Stimulated activated memory B cell treated with anti-CD40 and anti-IgM and Interleukin-4, amounts not matched to agents 10 μg/mL and 1 μg/mL and 100 μg/mL, for 72 hours (primary cell): Measurements from ENCODE around the gene TMEM182.

Source experiments
- ATAC-seq: fragments of 150-1000 bp; cut with Tn5 transposase; 2 replicates; pipeline ENCODE4 v1.10.0; 2021
- H3K27ac Mint-ChIP-seq: one replicate; pipeline ENCODE4 v1.8.0; 2022; ENCODE audit warnings: mild to moderate bottlenecking, mixed read lengths
- H3K27me3 Mint-ChIP-seq: one replicate; pipeline ENCODE4 v1.8.0; 2022; ENCODE audit warnings: mixed read lengths
- H3K36me3 Mint-ChIP-seq: one replicate; pipeline ENCODE4 v1.8.0; 2022; ENCODE audit warnings: mixed read lengths
- H3K4me1 Mint-ChIP-seq: one replicate; pipeline ENCODE4 v1.8.0; 2022; ENCODE audit warnings: mixed read lengths
- H3K4me3 Mint-ChIP-seq: one replicate; pipeline ENCODE4 v1.8.0; 2022; ENCODE audit warnings: mild to moderate bottlenecking, moderate library complexity, mixed read lengths
- H3K9me3 Mint-ChIP-seq: one replicate; pipeline ENCODE4 v1.8.0; 2022; ENCODE audit warnings: mixed read lengths

TMEM182 gene, protein sequence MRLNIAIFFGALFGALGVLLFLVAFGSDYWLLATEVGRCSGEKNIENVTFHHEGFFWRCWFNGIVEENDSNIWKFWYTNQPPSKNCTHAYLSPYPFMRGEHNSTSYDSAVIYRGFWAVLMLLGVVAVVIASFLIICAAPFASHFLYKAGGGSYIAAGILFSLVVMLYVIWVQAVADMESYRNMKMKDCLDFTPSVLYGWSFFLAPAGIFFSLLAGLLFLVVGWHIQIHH

DNA sequence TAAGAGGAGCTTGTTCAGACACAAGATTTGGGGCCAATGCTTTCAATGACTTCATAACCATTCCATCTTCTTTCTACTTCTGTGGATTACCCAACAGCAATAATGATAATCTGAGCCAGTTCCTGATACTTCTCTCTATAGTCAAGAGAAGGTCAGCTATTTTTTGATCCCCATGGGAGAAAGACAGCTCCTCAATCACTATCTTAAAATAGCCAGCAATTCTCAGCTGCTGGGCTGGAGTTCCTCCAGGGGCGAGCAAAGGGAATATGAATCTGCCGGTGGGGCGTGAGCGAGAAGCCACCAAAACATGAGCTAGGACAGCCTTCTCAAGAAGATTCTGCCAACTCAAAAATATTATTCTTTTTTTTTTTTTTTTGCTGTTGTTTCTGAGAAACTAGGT lies at the start of gene TMEM182:
TMEM182 (plus strand) TSS at position 269 of the 400 bp plus-strand sequence. CDS start 187 bp downstream, outside the sequence.
- ATAC-seq: no peak
- Mint-ChIP-seq H3K9me3 (no peaks in the 10 kb centered on the region), H3K4me3 (no peak within 1 kb of the TSS), H3K27ac (no peak within 1 kb of the TSS), H3K4me1 (no peaks in the 10 kb centered on the region), H3K36me3 (peaks cover 45% of the 10 kb centered on the region), H3K27me3 (no peaks in the 10 kb centered on the region)

DNA sequence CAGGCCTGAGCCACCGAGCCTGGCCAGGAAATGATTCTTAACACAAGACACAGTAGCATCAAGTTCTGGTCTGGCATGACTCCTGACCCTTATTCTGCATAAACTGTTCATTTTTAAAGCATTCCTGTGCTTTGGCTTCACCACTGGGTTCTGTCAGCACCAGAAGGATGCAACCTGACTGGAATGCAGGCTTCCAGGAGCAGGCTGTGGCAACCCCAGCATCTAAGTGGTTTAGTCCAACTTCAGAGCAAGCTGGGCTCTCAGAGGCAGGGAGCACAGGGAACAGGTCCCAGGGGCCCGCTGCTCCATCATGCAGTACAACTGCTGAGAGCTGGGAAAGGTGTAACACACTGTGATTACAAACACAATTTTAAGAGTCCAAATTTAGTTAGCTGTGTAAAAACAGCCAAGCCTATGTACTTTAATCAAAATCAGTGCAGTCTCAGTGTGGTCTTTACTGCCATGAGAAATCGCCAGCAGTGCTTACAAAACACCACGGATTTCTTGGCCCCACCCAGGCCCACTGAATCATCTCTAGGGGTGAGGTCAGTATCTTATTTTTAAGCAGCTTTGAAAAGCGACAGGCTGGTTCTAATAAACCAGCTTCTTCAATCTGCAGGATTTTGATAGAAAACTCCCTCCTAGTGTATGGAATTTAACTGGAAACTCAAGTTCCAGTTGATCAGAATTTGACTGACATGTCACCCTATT lies 44.4 kb upstream of the TMEM182 start:
- Mint-ChIP-seq H3K27me3 (no peaks in the 10 kb centered on the region), H3K4me3 (no peak overlapping the region), H3K36me3 (peaks cover 53% of the 10 kb centered on the region), H3K27ac (no peak overlapping the region), H3K4me1 (no peaks in the 10 kb centered on the region), H3K9me3 (no peaks in the 10 kb centered on the region)
- no peak for ATAC-seq

DNA sequence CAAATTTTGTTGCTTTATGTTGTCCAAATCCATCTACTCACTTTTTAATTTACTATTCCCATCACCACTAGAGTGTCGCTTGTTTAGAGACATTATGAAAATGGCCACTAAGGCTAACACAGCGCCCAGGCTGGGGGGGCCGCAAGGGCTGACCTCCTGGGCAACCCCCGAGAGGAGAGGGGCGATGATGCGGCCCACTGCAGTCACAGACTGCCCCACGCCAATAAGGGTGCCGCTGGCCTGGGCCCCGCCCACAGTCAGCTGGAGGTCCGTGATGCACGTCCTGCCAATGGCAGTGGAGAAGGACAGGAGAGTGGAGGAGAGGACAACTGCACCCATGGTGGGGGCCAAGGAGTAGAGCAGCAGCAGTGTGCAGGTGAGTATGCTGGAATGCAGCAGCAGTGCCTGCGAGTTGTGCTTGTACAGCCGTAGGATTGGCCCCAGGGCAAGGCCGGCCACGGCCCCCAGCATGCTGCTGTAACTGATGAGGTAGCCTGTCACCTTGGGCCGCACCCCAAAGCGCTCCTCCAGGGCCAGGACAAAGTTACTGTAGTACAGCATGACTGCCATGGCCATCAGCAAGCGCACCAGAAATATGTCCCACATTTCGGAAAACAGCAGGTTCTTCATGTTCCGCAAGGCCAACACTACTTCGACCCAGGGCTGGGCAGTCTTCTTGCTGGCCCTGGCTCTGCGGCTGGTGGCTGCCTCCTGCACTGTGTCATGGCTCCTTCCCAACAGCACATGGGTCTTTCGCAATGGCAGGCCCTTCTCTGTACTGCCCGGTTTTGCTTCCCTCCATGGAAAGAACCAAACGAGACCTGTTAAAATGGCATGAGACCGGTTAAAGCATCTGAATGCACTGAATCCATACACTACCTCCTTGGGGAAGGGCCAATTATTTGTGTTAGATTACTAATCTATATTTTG lies 43.2 kb upstream of the TMEM182 start:
- H3K4me1 Mint-ChIP-seq: no peaks in the 10 kb centered on the region
- no peak overlapping the region for H3K27ac Mint-ChIP-seq
- H3K4me3 Mint-ChIP-seq: no peak overlapping the region
- H3K9me3 Mint-ChIP-seq: no peaks in the 10 kb centered on the region
- ATAC-seq: no peak
- no peaks in the 10 kb centered on the region for H3K27me3 Mint-ChIP-seq
- peaks cover 64% of the 10 kb centered on the region for H3K36me3 Mint-ChIP-seq

DNA sequence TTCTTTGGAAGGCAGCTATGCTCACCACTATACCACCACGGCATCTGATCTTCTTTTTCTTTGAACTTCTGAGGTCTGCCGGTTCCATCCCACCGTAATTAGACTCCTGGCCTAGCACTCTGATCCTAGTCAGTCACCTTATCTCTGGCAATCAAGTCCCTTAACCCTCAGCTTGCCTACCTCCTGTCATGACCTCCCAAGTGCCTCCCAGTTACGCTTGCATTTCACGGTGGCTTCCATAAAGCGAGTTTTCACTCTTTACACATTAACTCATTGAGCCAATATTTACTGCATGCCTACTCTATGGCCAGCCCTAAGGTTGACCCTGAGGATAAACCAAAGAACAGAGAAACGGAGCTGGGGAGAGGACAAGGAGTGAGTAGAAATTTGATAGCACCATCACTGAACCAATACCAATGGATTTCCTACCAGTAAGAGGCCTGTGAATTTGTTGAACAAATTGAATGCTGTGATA lies 37.8 kb upstream of the TMEM182 start:
- H3K9me3 Mint-ChIP-seq: no peaks in the 10 kb centered on the region
- H3K4me3 Mint-ChIP-seq: no peak overlapping the region
- peaks cover 92% of the 10 kb centered on the region for H3K36me3 Mint-ChIP-seq
- no peaks in the 10 kb centered on the region for H3K27me3 Mint-ChIP-seq
- H3K4me1 Mint-ChIP-seq: no peaks in the 10 kb centered on the region
- ATAC-seq: no peak
- no peak overlapping the region for H3K27ac Mint-ChIP-seq

DNA sequence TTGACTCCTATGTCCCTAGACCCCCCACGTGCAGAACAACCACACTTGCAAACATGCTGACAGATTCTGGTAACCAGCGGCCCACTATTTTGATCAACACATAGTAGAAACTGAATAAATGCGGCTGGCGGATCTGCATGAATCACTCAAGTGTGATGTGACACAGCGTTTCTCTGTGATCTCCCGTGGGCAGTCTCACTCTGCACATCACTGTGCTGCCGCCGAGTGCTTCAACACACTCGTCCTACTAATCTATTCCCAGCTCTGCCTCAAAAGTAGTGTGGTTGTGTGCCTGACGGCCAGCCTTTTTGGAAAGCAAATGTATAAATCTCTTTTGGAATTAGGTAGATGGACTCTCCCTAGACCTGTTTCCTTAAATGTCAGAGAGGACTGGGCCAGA lies 37.3 kb upstream of the TMEM182 start:
- Mint-ChIP-seq H3K4me1 (no peaks in the 10 kb centered on the region), H3K9me3 (no peaks in the 10 kb centered on the region), H3K36me3 (peaks cover 87% of the 10 kb centered on the region), H3K4me3 (no peak overlapping the region), H3K27ac (no peak overlapping the region), H3K27me3 (no peaks in the 10 kb centered on the region)
- no peak for ATAC-seq

DNA sequence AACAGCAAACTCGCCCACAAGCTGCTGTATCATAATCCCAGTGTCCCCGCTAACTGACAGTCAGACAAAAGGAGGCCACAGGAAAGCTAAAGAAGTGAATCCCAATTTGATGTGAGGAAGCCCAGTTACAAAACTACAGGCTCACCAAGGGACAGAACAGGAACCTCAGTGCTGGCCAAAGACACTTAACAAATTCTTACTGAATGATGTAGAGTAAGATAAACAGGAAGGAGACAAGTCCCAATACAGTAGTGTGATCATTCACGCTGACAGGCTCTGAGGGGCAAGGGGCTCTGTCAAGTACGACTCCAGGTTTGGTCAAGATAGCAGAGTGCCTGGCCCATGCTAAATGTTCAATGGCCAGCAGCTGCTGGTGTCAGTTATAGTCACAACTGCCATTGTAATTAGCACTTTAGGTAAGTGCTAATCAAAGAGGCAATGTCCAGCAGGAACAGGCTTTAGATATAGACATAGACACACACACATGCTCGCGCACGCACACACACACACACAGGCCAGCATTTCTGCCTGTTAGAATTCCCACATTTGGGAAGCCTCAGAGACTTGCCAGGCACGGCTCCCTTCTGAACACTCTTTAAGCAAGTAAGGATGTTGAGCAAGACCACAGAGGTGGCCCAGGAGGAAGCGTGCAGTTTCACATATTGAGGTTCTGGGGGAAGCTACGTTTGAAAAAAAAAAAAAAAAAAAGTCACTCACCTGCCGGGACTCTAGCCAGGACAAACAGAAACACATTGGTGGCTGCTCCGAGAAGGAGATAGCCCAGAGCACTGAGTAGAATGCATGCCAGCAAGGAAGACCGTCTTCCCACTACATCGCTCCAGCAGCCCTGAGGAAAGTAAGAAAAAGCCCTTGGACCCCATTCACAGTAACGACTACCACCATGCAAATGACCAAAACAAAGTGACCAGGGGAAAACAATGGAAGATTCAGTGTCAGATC lies 35.4 kb upstream of the TMEM182 start:
- Mint-ChIP-seq H3K4me3 (no peak overlapping the region), H3K9me3 (no peaks in the 10 kb centered on the region), H3K27me3 (no peaks in the 10 kb centered on the region), H3K36me3 (peaks cover 76% of the 10 kb centered on the region), H3K27ac (no peak overlapping the region), H3K4me1 (no peaks in the 10 kb centered on the region)
- ATAC-seq: no peak

DNA sequence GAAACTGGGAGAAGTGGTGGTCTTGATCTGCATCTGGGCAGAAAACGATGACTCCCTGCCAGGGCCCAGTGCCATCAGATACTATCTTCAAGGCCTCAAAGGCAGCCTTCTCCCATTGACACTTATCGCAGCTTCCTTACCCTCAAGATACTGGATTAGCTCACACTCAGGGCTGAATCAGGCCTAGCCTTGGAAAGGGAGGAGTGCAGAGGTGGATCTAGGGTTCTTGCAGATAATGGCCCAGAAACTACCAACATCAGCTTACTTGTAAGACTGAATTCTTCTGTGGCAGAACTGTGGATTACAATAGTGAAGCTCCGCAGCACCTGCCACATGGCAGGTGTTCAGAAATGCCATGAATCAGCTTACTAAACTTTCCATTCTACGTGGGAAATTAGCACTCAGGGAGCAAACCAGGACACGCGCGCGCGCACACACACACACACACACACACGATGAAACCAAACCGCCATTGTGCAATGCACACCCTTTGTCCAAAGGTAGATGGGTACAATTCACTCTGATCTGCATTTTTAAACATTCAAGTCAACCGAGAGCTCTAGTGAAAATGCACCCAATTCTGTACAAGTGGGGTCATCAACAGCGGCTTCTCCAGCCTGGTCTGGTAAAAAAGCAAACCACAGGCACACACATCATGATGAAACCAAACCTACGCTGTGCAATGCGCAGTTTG lies 26.3 kb upstream of the TMEM182 start:
- peaks cover 33% of the 10 kb centered on the region for H3K4me1 Mint-ChIP-seq
- H3K27me3 Mint-ChIP-seq: no peaks in the 10 kb centered on the region
- H3K4me3 Mint-ChIP-seq: peak overlapping the region; percentile 98
- no peaks in the 10 kb centered on the region for H3K9me3 Mint-ChIP-seq
- H3K27ac Mint-ChIP-seq: peak overlapping the region; percentile 95
- no peak for ATAC-seq
- H3K36me3 Mint-ChIP-seq: peaks cover 13% of the 10 kb centered on the region

DNA sequence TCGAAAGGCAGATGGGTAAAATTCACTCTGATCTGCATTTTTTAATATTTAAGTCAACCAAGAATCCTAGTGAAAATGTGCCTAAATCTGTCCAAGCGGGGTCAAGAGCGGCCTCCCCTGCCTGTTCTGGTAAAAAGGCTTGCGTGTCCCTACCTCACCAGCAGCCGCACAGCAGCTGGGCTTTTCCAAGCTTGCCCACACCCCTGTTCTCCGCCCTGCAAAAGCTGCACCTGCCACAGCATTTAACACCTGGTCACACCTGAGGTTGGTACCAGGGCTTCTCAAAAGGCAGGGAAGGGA lies 25.8 kb upstream of the TMEM182 start:
- Mint-ChIP-seq H3K27ac (peak overlapping the region; percentile 95), H3K4me3 (peak overlapping the region; percentile 98), H3K4me1 (peaks cover 33% of the 10 kb centered on the region), H3K27me3 (no peaks in the 10 kb centered on the region), H3K9me3 (no peaks in the 10 kb centered on the region), H3K36me3 (peaks cover 8% of the 10 kb centered on the region)
- ATAC-seq: peak; percentile 62

DNA sequence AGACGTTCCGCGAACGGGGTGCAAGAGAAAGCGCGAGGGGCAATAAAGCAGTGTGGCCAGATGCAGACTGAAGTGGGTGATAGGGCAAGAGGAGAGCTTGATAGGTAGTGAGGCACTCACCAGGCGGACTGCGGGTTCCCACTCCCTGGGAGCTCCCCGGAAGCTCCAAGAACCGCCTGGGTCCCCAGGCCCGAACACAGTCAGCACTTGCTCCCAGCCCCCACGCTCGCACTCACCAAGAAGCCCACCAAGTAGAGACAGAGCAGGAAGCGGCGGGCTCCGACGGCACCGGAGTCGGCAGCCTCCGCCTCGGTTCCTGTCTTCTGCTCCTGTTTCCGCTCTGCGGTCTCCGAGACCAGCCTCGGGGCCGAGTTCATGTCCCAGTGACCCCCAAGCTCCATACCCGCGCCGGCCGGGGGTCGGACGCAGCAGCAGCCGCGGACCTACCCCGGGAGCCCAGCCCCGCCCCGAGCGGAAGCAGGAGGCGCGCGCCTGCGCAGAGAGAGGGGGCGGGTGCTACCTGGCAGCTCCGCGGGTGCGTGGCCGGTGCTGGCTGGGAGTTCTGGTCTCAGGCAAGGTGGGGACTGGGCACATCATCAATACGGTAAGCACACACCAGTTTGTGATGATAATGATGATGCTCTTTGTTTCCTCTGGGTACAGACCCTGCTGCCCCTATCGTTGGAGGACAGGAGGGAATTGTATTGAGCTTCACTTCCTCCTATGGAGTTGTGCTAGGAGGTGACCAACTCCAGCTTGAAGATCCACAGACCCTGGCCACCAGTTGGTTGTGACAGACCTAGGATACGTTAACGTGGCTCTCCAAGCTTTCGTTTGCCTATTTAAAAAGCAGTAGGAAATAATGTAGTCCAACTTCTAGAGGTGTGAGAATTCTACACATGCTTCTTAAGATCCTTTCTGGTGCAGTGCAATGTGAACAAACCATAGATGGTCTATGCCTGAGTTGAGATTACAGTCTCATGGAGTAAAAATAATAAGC lies 25.1 kb upstream of the TMEM182 start:
- ATAC-seq: peak; percentile 97
- Mint-ChIP-seq H3K4me1 (peaks cover 33% of the 10 kb centered on the region), H3K4me3 (peak overlapping the region; percentile 98), H3K36me3 (peaks cover 3% of the 10 kb centered on the region), H3K27ac (peak overlapping the region; percentile 95), H3K9me3 (no peaks in the 10 kb centered on the region), H3K27me3 (no peaks in the 10 kb centered on the region)

DNA sequence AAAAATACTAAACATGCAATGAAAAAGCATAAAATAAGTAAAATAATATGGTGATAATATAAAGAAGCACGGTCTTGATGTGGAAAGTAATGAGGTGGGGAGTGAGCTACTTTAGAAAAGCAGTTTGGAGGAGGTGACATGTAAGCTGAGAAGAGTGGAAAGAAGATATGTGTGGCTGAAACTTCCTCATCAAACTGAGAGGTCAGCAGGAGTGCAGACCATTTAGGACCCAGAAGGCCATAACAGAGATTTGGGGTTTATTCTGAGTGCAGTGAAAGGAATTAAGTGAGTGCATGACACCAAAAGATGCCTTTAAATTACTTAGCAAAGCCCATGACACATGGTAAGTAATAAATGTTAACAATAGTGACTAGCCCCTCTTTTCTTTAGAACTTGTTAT lies 24.4 kb upstream of the TMEM182 start:
- Mint-ChIP-seq H3K4me1 (peaks cover 33% of the 10 kb centered on the region), H3K27me3 (no peaks in the 10 kb centered on the region), H3K27ac (peak overlapping the region; percentile 95), H3K4me3 (peak overlapping the region; percentile 98), H3K36me3 (peaks cover 6% of the 10 kb centered on the region), H3K9me3 (peaks cover 3% of the 10 kb centered on the region)
- ATAC-seq: no peak

DNA sequence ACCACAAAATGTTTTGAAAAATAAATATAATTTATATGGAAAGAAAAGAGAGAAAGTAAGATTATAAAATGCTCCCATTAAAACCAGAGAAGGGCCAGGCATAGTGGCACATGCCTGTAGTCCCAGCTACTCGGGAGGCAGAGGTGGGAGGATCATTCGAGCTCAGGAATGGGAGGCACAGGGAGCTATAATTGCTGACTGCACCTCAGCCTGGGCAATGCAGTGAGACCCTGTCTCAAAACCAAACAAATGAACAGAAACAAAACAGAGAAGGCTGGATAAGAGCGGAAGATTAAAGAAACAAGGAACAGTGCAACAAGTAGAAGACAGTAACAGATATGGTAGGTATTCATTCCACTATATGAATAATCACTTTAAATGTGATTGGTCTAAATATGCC lies 18.6 kb upstream of the TMEM182 start:
- Mint-ChIP-seq H3K27me3 (no peaks in the 10 kb centered on the region), H3K27ac (no peak overlapping the region), H3K4me3 (no peak overlapping the region), H3K4me1 (peaks cover 5% of the 10 kb centered on the region), H3K9me3 (peaks cover 9% of the 10 kb centered on the region), H3K36me3 (peaks cover 17% of the 10 kb centered on the region)
- ATAC-seq: no peak

DNA sequence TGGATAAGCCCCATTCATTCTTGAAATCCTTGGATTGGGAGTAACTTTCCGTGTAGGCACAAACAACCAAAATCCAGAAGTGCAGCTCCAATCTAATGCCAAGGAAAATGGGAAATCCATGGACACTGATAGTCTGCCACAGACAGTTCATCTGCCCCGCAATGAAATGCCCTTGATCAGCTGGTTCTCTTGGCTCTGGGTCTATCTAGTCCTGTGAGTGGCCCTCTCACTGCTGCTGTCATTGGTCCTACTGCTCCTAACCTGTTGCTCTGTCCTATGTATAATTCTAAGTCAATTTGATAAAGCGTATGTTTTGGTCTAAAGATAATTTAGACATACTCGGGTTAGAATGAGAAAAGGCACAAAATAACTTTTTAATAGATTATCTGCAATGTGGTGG lies 13.7 kb upstream of the TMEM182 start:
- ATAC-seq: no peak
- H3K4me1 Mint-ChIP-seq: peaks cover 25% of the 10 kb centered on the region
- H3K27ac Mint-ChIP-seq: no peak overlapping the region
- H3K36me3 Mint-ChIP-seq: peaks cover 11% of the 10 kb centered on the region
- no peak overlapping the region for H3K4me3 Mint-ChIP-seq
- no peaks in the 10 kb centered on the region for H3K27me3 Mint-ChIP-seq
- H3K9me3 Mint-ChIP-seq: peaks cover 6% of the 10 kb centered on the region

DNA sequence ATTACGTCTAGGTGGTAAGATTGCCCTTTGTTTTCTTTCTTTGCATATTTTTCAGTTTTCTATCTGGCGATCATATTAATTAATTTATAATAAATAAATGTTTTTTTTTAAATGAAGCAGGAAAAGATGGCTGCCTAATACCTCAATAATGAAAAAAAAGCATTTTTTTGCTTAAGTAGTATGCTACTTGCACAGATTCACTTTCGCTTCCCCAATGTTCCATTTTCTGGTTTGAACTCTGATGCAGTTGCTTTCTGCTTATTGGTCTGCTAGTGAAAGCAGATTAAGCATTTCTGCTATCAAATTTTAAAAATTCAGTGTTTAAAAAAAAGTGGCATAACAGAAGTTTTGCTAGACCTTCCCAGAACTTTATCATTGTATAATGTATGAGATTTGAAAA lies 11.9 kb upstream of the TMEM182 start:
- Mint-ChIP-seq H3K9me3 (peaks cover 2% of the 10 kb centered on the region), H3K36me3 (peaks cover 6% of the 10 kb centered on the region), H3K27ac (no peak overlapping the region), H3K27me3 (no peaks in the 10 kb centered on the region), H3K4me3 (no peak overlapping the region), H3K4me1 (peaks cover 23% of the 10 kb centered on the region)
- no peak for ATAC-seq
